HK-2 (cell line): ENCODE measurements around the gene MESD.

ENCODE experiments used
- DNase-seq: peaks from one replicate; pipeline ENCODE4 v3.0.0-alpha.2; 2018; ENCODE audit not compliant: unreplicated experiment

MESD gene

DNA sequence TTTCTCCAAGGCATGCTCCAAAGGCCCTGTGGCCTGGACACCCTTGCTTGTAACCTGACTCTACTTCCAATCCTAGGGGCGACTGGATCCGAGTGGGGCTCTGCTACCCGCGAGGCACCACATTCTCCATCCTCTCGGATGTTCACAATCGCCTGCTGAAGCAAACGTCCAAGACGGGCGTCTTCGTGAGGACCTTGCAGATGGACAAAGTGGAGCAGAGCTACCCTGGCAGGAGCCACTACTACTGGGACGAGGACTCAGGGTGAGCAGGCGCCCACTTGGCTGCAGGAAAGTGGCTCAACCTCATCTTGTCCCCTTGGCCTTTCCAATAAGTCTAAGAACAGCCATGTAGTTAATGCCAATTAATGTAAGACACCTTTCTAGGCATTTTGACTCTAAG, 51.9 kb downstream of the MESD start:
- DNase-seq: no peak

GRCh38 chr15:80936288-80937078, 53.1 kb downstream of the MESD start:
- DNase-seq: no peak

DNA sequence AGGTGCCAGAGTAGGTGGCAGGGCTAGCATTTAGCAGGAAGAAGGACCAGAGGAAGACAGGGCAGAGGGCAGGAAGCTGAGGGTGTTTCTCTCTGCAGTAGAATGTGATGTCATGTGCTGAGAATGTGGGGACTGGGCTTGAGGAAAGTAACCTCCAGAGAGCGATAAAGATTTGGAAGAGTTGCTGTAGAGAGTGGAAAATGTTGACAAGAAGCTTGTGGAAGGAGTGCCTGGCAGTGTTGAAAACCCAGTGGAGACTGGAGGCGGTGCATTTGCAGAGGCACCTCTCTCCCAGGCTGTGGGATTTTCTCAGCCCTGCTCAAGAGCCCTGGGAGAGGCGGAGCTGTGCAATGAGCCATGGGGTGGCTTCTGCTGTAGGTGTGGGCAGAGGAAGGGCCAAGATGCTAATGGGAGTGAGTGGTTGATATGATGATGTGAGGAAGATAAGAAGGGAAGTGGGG, 54.8 kb downstream of the MESD start:
- peak; percentile 58 for DNase-seq

GRCh38 chr15:80932989-80933388, 56.6 kb downstream of the MESD start:
- no peak for DNase-seq

DNA sequence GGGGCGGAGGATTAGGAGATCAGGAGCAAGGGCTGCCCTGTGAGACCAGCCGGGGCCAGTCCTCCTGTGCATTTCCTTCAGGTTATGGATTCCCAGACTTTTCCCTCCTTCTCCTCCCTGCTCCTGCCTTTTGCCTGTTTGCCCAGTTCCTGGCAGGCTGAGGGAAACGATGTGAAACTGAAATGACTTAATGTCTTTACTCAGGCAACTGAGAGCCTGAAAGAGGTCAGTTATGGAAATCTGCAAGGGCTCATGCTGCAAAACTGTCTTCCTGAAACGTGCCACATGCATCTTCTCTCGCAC, 57.2 kb downstream of the MESD start:
- no peak for DNase-seq

DNA sequence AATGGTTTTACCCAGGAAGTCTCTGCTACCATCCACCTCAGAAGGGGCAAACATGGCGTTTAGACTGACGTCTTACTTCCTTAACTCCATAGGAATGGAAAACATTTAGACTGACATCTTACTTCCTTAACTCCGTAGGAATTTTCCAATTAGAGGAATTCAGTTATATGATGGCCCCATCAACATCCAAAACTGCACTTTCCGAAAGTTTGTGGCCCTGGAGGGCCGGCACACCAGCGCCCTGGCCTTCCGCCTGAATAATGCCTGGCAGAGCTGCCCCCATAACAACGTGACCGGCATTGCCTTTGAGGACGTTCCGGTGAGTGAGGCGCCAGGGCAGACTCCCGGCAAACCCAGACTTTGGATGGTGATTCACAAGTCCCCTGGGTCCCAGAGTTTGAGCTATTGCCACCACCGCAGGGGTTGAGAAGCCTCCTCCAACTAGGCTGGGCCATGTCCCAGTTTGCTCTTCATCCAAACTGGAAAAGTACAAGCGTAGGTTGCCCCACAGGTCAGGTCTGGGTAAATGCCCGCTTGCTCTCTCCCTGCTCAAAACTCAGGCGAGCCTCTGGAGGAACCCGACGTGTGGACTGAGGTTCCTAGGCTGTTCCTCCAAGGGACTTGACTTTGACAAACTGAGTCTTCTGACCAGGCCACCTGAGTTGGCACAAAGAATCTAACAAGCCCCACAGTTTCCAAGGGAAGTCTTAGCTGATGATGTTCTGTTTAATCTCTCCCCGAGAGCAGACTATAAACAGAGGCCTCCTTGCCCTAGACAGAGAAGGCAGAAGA, 57.7 kb downstream of the MESD start:
- DNase-seq: no peak

DNA sequence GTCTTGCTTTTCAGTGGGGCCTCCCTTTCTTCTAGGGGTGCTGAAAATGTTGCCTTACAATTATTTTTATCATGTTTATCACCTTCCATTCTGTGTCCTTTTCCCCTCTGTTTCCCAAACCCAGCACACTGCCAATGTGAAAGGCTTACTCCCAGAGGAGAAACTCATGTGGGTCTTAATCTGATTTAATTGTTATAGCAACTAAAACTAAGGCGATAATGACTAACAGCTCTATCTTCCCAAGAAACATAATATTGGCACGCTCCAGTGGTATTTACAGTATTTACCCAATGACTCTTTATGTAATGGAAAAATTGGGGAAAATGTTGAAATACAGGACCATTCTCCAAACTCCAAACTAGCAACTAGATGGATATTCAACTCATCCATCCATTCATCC, 58.4 kb downstream of the MESD start:
- no peak for DNase-seq

- DNase-seq: peak; percentile 27
Measured at GRCh38 chr15:80929689-80930088, 59.9 kb downstream of the MESD start.

GRCh38 chr15:80929225-80929624, 60.4 kb downstream of the MESD start:
- peak; percentile 30 for DNase-seq

DNA sequence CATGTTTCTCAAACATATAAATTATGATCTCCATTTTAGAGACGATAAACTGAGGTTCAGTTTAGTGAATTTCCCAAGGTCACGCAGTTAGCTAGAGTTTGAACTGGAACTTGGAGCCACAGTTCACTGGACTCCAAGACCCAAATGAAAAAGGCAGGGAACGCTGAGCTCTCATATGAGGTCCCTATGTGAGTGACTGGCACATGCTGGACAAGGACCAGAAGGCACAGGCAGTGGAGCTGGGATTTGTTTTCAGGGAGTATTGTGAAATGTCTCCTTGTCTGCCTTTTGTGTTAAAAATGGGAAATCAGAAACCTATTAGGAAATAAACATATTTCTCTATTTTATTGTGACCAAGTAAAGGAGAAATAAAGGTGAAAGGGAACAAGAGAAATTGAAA, 63.5 kb downstream of the MESD start:
- no peak for DNase-seq

DNA sequence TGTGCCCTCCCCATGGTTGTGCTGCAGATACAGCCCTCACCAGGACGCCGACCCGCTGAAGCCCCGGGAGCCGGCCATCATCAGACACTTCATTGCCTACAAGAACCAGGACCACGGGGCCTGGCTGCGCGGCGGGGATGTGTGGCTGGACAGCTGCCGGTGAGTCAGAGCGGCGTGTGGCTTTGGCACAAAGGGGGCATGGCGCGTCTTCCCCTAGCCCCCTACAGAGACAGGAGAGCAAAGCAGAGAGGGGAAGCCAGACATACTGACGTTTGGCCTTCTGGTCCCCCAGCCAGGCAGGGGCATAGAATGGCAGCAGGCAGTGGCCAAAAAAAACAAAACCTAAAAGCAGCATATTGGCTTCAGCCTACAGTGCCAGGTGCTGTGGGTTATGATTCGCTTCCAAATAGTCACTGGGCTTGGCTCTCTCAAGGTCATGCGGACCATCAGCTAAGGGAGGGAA, 64.0 kb downstream of the MESD start:
- no peak for DNase-seq

GRCh38 chr15:80924278-80924677, 65.3 kb downstream of the MESD start:
- no peak for DNase-seq

DNA sequence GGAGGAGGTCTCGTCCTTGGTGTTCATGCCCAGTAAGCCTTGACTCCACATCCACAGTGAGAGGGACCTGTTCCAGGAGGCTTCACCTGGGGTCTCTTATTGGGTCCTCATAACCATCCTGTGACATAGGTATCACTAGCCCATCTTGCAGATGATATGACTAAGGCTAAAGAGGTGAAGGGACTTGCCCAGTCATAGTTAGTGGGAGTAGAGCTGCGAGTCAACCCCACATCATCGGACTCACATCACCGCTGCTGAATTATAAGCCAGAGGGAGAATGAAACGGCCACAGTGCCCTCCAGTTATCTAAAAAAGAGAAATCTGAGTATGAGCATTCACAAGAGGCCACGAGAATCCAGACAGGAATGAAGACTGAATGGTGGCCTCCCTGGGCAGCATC, 66.0 kb downstream of the MESD start:
- no peak for DNase-seq

DNA sequence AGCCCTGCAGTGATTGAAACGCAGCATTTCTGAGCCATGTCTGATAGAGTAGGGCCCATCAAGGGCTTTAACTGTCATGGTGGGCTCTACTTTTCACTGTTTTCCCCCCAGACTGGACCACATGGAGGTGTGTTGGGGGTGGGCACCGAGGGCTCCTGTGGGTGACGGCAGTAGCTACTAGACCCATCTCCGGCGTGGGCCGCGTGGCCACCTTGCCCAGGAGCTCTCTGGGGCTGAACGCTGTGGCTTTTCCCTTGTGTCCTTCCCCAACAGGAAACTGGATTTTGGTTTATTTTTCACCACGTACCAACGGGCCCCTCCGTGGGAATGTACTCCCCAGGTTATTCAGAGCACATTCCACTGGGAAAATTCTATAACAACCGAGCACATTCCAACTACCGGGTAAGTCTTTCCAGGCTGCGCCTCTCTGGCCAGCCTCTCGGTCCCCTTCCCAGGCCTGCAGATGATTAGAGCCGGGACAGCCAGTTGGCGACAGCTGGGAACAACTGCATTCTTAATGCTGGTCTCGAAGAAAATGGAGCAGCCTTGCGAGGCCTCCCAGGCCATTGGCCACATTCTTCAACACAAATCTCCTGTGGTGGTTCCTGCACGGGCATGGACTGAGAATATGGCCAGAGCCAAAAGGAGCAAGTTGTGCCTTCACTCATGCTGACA, 67.7 kb downstream of the MESD start:
- no peak for DNase-seq

GRCh38 chr15:80920271-80920699, 69.3 kb downstream of the MESD start:
- DNase-seq: no peak

- DNase-seq: no peak
Measured at GRCh38 chr15:80918196-80918783, 71.3 kb downstream of the MESD start.

DNA sequence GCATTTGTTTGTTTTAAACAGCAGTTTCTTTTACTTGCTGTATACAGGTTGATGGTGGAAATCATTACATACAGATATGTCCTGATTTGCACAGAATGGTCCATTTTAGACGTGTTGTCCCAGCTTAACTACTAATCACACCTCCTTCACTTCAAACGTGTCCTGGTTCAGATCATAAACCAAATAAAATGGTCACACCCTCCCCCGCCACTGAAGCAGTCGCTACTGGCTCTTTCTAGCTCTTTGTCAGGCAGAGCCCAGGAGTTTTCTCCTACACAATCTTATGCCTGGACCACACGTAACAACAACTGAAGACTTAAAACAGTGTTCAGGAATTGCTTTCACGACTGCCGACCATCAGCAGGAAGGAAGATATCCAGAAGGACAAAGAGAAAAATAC, 73.6 kb downstream of the MESD start:
- no peak for DNase-seq

DNA sequence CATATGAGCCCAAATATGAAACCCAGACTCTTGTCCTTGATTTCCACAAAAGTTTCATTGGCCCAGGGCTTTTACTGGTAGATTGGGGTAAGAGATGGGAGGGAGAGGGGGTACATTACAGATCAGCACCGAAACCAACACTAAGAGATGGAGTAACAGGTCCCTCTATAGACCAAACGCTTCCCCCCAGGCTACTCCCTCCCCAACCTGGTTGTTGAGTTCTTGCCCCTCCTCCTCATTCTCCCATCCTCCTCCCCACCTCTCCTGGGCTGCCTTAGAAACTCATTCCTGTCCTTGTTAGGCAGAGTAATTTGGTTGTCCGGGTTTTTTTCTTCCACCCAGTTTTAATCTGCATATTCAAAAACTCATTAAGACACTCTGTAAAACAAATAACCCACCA, 74.1 kb downstream of the MESD start:
- DNase-seq: no peak

GRCh38 chr15:80913541-80913940, 76.1 kb downstream of the MESD start:
- no peak for DNase-seq

GRCh38 chr15:80912673-80913072, 76.9 kb downstream of the MESD start:
- DNase-seq: no peak

DNA sequence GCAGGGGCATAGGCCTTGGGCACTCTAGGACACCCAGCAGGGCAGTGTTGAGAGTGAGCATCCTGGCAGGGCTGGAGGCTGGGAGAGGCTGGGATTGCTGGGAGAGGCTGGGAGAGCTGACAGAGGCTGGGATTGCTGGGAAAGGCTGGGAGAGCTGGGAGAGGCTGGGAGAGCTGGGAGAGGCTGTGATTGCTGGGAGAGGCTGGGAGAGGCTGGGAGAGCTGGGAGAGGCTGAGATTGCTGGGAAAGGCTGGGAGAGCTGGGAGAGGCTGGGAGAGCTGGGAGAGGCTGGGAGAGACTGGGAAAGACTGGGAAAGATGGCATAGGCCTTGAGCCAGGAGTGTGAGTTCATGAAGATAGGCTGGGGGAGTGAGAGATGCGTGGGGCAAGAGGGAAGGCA, 77.8 kb downstream of the MESD start:
- DNase-seq: no peak

GRCh38 chr15:80906159-80906766, 83.4 kb downstream of the MESD start:
- peak; percentile 57 for DNase-seq
